A549 treated with GW870086 at 1 μM for 4 hours (cell line): ENCODE results near the gene ABCB7. TPM values are rescaled to one million over a fixed set of nuclear protein-coding genes. Genes with fewer than 3 reads are reported as not detected.

Source experiments
- total RNA-seq: library from RNA; stranded (reverse); fragments of 200-300 nt; extraction: Qiagen RNA extraction; gene quantifications from 5 replicates; pipeline ENCODE4 v1.2.3, GENCODE V29; 2022; ENCODE audit warnings: low read depth

The ABCB7 gene
- 14.7 to 16.0 TPM (median 15.3 TPM) in 5 replicates for total RNA-seq

GRCh38 chrX:75155827-75156525 is at the start of gene ABCB7:
Gene ABCB7 (minus strand): TSS chrX:75156283. CDS start chrX:75156272, 11 bp downstream.

Other genes with a start within 250 kb of the ABCB7 start
- 0.01 to 0.02 TPM in 2 of 5 replicates, not detected in the others for gene NEXMIF, start 230.8 kb downstream of the ABCB7 start, total RNA-seq
- gene UPRT, start 117.8 kb upstream of the ABCB7 start, total RNA-seq: 7.1 to 9.6 TPM (median 9.1 TPM) in 5 replicates